GM20000 (cell line): ENCODE measurements around the gene CHL1.

Experiments
- DNase-seq: peaks from one replicate; pipeline ENCODE4 v3.0.0; 2012; ENCODE audit warnings: low spot score
- TF ChIP-seq, protein P1 (sequence below): IDR thresholded peaks from 2 replicates; pipeline ENCODE4 v1.5.1; 2012; ENCODE audit warnings: mild to moderate bottlenecking, control low read depth; ENCODE audit errors: extremely low read depth, missing control alignments

Gene CHL1

DNA sequence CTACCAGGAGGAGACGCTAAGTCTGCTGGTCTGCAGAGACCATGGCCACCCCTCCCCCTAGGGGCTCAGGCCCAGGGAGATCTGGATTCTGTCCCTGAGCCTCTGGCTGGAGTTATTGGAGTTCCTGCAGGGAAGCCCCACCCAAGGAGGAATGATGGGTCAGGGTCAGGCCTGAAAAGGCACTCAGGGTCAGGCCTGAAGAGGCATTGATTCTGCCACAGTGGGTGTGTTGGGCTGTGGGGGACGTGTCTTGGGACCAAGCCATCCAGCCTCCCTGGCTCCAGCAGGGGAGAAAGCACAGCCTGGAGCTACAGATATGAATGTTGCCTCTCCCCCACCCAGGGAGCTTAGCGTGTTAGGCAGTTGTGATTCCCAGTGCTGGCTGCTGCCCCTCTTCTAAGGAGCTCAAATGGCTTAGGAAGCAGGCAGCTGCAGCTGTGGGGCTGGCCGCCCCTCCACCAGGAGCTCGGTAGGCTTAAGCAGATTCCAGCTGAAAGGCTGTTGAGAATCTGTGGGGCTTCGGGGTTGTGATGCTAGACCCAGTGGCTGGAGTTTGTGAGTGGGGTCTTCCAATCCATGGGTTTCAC, 176.7 kb downstream of the CHL1 start:
- TF ChIP-seq, protein P1, sequence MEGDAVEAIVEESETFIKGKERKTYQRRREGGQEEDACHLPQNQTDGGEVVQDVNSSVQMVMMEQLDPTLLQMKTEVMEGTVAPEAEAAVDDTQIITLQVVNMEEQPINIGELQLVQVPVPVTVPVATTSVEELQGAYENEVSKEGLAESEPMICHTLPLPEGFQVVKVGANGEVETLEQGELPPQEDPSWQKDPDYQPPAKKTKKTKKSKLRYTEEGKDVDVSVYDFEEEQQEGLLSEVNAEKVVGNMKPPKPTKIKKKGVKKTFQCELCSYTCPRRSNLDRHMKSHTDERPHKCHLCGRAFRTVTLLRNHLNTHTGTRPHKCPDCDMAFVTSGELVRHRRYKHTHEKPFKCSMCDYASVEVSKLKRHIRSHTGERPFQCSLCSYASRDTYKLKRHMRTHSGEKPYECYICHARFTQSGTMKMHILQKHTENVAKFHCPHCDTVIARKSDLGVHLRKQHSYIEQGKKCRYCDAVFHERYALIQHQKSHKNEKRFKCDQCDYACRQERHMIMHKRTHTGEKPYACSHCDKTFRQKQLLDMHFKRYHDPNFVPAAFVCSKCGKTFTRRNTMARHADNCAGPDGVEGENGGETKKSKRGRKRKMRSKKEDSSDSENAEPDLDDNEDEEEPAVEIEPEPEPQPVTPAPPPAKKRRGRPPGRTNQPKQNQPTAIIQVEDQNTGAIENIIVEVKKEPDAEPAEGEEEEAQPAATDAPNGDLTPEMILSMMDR = no peak
- DNase-seq = no peak

DNA sequence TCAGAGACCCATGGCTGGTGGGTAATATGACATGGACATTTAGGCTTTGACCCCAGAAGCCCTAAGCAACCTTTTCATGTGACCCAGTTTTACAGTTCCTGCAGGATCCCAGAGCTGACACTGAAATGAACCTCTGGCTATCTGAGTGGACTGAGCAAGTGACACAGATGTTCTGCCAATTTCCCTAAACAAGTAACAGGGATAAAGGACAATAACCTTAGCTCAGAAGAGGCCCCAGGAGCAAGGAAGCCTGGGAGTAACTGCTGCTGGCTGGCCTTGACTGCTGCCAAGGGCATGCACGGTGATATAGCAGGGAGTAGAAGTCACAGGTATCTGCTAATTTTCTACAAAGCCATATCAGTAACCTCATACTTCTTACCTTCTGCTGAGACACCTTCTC, 177.9 kb downstream of the CHL1 start:
- no peak for DNase-seq
- TF ChIP-seq, protein P1 = no peak

DNA sequence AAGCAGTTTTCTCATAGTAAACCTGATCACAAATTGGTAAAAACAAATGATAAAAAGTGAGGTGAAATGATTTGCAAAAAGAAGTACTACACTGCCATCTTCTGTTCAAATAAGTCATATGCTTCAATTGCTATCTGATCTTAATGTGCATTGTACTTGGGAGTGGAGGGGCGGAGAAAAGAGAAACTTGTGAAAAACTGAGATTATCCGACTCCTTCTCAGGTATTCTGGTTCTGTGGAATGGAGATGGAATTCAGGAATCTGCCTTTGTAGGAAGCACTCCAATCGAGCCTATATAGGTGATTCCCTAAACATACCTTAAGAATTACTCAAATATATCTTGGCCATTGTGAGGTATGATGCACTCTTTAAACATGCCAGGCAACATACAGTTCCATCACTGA, 180.6 kb downstream of the CHL1 start:
- TF ChIP-seq, protein P1 = peak; percentile 36
- DNase-seq = peak; percentile 14

DNA sequence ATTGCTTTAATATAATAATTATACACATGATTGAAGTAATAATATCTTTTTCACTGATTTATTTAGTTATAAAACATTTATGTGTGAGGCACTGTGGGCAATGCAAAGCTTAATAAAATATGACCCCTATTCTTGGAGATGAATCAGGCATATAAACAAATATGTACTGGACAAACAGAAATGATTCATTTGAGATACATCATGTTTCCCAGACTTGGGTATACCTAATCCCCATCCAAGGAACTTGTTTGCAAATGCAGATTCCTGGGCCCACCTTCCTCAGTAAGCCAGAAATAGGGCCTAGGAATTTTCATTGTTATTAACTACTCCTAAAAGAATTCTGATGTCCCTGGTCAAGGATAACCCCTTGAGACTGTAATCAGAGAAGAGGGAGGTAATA, 184.2 kb downstream of the CHL1 start:
- TF ChIP-seq, protein P1 = no peak
- DNase-seq = no peak

DNA sequence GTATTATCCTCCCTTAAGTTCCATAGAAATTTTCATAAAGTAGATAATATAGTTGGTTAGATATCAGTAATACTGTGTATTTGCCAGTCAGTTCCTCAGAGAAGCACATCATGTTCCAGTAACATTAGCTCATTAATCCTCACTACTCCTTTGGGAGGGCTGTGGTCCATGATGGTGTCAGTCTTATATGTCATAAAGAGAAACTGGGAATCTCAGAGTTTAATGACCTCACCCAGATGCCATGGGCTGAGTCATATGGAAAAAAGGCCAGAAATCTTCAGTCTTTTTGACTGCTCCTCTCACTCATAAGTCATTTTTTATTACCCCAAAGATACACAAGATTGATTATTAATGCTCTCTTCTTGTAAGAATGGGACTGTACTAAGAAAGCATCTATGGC, 188.6 kb downstream of the CHL1 start:
- no peak for DNase-seq
- TF ChIP-seq, protein P1 = no peak

DNA sequence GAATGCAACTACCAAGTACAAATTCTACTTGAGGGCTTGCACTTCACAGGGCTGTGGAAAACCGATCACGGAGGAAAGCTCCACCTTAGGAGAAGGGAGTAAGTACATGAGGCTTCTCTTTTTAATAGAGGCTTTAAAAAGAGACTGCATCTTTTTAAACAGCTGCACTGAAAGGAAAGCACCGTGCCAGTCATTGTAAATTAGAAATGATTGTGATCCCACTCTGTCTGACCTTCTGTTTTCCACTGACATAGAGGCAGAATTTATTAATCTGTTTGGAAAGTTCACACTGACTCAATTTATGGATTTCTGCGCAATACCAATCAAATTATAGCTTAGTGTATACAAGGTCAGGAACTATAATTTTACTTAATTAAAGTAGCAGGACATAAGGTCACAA, 198.2 kb downstream of the CHL1 start:
- DNase-seq = no peak
- TF ChIP-seq, protein P1 = no peak

DNA sequence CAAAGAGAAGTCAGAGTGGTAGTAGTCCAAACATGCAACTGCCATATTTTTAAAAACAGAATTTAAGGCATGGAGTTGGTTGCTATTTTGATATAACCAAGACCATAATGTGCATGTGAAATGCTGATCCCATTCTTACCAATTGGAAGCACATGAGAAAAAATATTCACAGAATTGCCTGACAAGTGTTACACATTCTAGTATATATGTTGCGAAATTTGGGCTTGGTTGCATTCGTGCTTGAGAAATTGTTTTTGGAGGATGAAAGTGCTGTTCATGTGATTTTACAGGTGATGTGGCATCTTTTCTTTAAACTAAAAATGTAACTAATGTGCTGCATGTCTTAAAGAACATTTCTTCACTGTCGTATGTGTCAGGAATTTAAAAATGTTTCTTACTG, 199.7 kb downstream of the CHL1 start:
- TF ChIP-seq, protein P1 = no peak
- no peak for DNase-seq

DNA sequence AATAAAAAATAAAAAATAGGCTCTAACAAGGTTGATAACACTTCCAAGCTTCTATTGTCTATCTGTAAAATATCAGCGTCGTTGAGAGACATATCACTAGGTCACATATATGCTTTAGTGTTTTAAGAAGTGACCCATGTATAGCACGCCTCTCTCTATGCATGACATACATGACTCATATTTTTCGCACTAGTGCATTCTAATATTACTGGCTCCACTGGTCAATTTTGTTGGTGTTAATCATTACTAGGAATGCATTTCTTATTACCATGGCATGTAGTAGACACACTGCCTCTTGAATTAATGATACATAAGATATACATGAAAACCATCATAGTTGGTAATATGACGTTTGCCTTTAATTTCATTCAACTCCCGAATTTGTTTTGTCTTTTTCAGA, 203.1 kb downstream of the CHL1 start:
- no peak for DNase-seq
- TF ChIP-seq, protein P1 = no peak
